Measurements from ENCODE around the gene SDCBP2.

DNA sequence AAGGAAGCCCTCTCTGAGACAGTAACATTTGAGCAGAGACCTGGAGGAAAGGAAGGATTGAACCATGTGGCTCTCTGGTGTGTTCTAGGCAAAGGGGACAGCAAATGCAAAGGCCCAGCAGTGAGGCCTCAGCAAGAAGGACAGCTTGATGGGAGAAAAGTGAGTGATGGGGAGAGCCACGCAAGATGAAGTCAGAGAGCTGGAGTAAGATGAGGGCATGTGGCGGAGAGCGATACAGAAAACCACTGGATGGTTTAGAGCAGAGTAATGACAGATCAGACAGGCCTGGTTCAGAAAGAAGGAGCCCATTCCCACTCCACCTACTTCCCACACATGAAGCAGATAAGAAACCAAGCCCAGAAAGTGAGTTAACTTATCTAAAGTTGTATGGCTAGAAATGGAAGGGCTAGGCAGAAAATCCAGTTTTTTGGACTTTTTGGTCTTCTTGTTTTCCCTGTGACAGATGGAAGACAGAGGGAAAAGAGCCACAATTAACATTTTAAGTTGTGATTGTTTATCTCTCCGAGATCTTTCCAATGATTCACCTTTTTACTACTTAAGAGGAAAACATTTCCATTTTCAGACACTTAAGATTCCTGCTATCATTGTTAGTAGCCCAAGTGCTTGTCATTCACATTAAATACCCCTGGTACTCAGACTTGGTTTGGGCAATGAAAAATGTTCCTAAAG is 63.6 kb downstream of the SDCBP2 start:
- no peak for TF ChIP-seq EZH2 (IDR thresholded peaks at IDR 0.05; ENCODE audit: borderline replicate concordance, insufficient read depth, low read depth, low read length, poor library complexity, severe bottlenecking)
- TF ChIP-seq, protein P1, sequence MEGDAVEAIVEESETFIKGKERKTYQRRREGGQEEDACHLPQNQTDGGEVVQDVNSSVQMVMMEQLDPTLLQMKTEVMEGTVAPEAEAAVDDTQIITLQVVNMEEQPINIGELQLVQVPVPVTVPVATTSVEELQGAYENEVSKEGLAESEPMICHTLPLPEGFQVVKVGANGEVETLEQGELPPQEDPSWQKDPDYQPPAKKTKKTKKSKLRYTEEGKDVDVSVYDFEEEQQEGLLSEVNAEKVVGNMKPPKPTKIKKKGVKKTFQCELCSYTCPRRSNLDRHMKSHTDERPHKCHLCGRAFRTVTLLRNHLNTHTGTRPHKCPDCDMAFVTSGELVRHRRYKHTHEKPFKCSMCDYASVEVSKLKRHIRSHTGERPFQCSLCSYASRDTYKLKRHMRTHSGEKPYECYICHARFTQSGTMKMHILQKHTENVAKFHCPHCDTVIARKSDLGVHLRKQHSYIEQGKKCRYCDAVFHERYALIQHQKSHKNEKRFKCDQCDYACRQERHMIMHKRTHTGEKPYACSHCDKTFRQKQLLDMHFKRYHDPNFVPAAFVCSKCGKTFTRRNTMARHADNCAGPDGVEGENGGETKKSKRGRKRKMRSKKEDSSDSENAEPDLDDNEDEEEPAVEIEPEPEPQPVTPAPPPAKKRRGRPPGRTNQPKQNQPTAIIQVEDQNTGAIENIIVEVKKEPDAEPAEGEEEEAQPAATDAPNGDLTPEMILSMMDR (IDR thresholded peaks at IDR 0.05), result no peak
